ENCODE results near the gene FCHSD2. TPM values are rescaled to one million over a fixed set of nuclear protein-coding genes. Genes with fewer than 3 reads are reported as not detected.
A peak's percentile ranks its signal among the peaks of the same experiment; 100 is the strongest.

FCHSD2 gene
- total and polyA plus RNA-seq, 9 of the 15 experiments (the other 6 are each of a cell fraction or from before 2014, with no cell fraction given), result 1.8 to 14.7 (median 6.4) TPM

- TF ChIP-seq MLLT1 (IDR thresholded peaks at IDR 0.05), result 0 out of 4 replicates have a peak, but pooled peaks of 1 of the 2 experiments have one; percentile 7
- TF ChIP-seq NCOA1 (IDR thresholded peaks at IDR 0.05; ENCODE audit: low read depth), result no peak
- TF ChIP-seq HNRNPLL (IDR thresholded peaks at IDR 0.05; ENCODE audit: low read depth, low read length, poor library complexity, severe bottlenecking), result peak; percentile 90
- peak; percentile 23 for TF ChIP-seq SUPT5H (IDR thresholded peaks at IDR 0.05)
- TF ChIP-seq TARDBP (IDR thresholded peaks at IDR 0.05), result peak; percentile 35; the same call in 1 of the 2 replicates
- TF ChIP-seq KDM5B (IDR thresholded peaks at IDR 0.05; ENCODE audit: insufficient replicate concordance, low read depth, low read length), result peak; percentile 86
- TF ChIP-seq ZNF778 (CRISPR knock-in tag; IDR thresholded peaks at IDR 0.05), result no peak
- no peak for TF ChIP-seq MEF2D (tag; conservative IDR thresholded peaks at IDR 0.05; ENCODE audit: low read depth)
- no peak for TF ChIP-seq ZNF695 (CRISPR knock-in tag; IDR thresholded peaks at IDR 0.05)
- TF ChIP-seq BRCA1 (IDR thresholded peaks at IDR 0.05), result no peak
- no peak for TF ChIP-seq BRCA1 (CRISPR knock-in tag; IDR thresholded peaks at IDR 0.05)
- peak; percentile 3; the same call in 1 of the 2 replicates for TF ChIP-seq TOE1 (IDR thresholded peaks at IDR 0.05; ENCODE audit: borderline replicate concordance)
- no peak for TF ChIP-seq TOE1 (CRISPR knock-in tag; IDR thresholded peaks at IDR 0.05; ENCODE audit: borderline replicate concordance, low read depth)
- TF ChIP-seq RBBP5 (IDR thresholded peaks at IDR 0.05; ENCODE audit: borderline replicate concordance, insufficient read depth, low read length, poor library complexity, severe bottlenecking), result peak; percentile 77
- TF ChIP-seq ZNF23 (CRISPR knock-in tag; IDR thresholded peaks at IDR 0.05), result no peak
- 0 out of 2 replicates have a peak, but pooled peaks have one; percentile 3 for TF ChIP-seq ZNF592 (IDR thresholded peaks at IDR 0.05)
- no peak for TF ChIP-seq PURB (CRISPR knock-in tag; IDR thresholded peaks at IDR 0.05; ENCODE audit: low read depth)
- peak; percentile 21 for TF ChIP-seq POLR2B (IDR thresholded peaks at IDR 0.05; ENCODE audit: low read depth, partially characterized antibody)
- peak; percentile 26 for TF ChIP-seq PRPF4 (IDR thresholded peaks at IDR 0.05; ENCODE audit: insufficient read depth, low read depth, low read length, poor library complexity, severe bottlenecking)
- no peak for TF ChIP-seq FOXJ2 (tag; IDR thresholded peaks at IDR 0.05)
- no peak for TF ChIP-seq XRCC4 (IDR thresholded peaks at IDR 0.05; ENCODE audit: extremely low read depth, insufficient read depth, insufficient read length)
- no peak for TF ChIP-seq GTF2E2 (tag; IDR thresholded peaks at IDR 0.05)
- peak; percentile 16 for TF ChIP-seq TBP (optimal IDR thresholded peaks at IDR 0.05; ENCODE audit: low read depth, low read length)
- TF ChIP-seq PHB (CRISPR knock-in tag; IDR thresholded peaks at IDR 0.05), result no peak
These were observed 327.6 kb downstream of the FCHSD2 start, which contains the start of gene ATG16L2 (continued) for GRCh38 chr11:72814286-72815109.

All from K562 (cell line).